Natural killer cell treated with Interleukin-12 subunit alpha and Interleukin-12 subunit beta and Interleukin-15 and Interleukin-18, amount 100 ng/mL, for 72 hours (primary cell): ENCODE data around the gene PLD5. TPM values are rescaled to one million over a fixed set of nuclear protein-coding genes. Genes with fewer than 3 reads are reported as not detected.
"Not testable (repeated sequence)": the region's sequence is repeated elsewhere in the genome, so short reads cannot be mapped to it uniquely, and the experiment has no call there.

Experiments
- ATAC-seq, 2 donors: fragments of 150-1000 bp; cut with Tn5 transposase in 1 of 2; sonication (Bioruptor Pico), chemical (Tn5 transposase) in 1 of 2; 2 replicates each; pipeline ENCODE4 v1.10.0; 2021
- DNase-seq: peaks from one replicate; pipeline ENCODE4 v3.0.0; 2022; ENCODE audit warnings: low spot score
- H3K27ac Mint-ChIP-seq, 2 donors: 1 replicate in 1 of 2; 2 replicates in 1 of 2; pipeline ENCODE4 v1.8.0; 2022; ENCODE audit warnings: mixed read lengths in 2 of 2, mild to moderate bottlenecking in 1 of 2, moderate library complexity in 1 of 2
- H3K27me3 Mint-ChIP-seq, 2 donors: 1 replicate in 1 of 2; 2 replicates in 1 of 2; pipeline ENCODE4 v1.8.0; 2022; ENCODE audit warnings: mixed read lengths in 2 of 2
- H3K36me3 Mint-ChIP-seq: one replicate; pipeline ENCODE4 v1.8.0; 2022; ENCODE audit warnings: mixed read lengths
- H3K4me1 Mint-ChIP-seq, 2 donors: 1 replicate in 1 of 2; 2 replicates in 1 of 2; pipeline ENCODE4 v1.8.0; 2022; ENCODE audit warnings: low read depth in 2 of 2, mixed read lengths in 2 of 2, mild to moderate bottlenecking in 1 of 2
- H3K4me3 Mint-ChIP-seq: one replicate; pipeline ENCODE4 v1.8.0; 2022; ENCODE audit warnings: mixed read lengths
- H3K9me3 Mint-ChIP-seq: 2 replicates; pipeline ENCODE4 v1.8.0; 2022; ENCODE audit warnings: mixed read lengths
- total RNA-seq, 2 donors: library from RNA; stranded (reverse); gene quantifications; one replicate each; pipeline ENCODE4 v1.2.3, GENCODE V29; 2022

The PLD5 gene
- total RNA-seq, 2 donors from 2014 or later, result not detected

DNA sequence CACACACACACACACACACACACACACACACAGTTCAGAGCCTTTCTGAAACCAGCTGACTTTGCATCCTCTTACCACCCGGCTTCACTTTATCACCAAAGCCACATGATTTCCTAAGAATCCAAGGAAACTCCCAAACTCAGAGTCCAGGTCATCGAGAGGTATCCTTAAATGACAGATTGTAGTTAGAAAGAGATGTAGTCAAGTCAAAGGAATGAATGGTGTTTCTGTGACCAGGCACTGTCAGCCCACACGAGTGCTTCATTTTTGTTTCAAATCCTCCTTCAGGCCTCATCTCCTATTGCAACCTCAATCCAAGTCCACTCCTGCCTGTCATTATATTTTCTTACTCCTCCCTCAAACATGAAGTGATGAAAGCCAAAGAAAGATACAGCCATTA, 174.1 kb downstream of the PLD5 start:
- not testable (repeated sequence) for H3K4me3 Mint-ChIP-seq, DNase-seq, H3K27ac Mint-ChIP-seq, ATAC-seq, H3K36me3 Mint-ChIP-seq, H3K27me3 Mint-ChIP-seq, H3K9me3 Mint-ChIP-seq, H3K4me1 Mint-ChIP-seq

DNA sequence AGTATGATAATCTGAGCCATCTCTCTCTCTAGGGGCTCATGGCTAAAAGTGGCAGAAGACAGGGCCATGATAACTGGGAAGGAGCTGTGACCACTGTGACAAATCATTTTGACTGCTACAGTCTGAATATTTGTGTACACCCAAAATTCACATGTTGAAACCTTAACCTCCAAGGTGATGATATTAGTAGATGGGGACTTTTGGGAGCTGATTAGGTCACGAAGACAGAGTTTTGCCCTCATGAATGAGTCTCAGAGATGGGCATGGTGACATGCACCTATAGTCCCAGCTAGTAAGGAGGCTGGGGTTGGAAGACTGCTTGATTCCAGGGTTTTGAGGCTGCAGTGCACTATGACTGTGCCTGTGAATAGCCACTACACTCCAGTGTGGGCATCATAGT, 174.9 kb downstream of the PLD5 start:
- H3K36me3 Mint-ChIP-seq, result no peaks in the 10 kb centered on the region
- ATAC-seq (no peak), DNase-seq (no peak)
- H3K27me3 Mint-ChIP-seq, result no peaks in the 10 kb centered on the region
- H3K4me3 Mint-ChIP-seq, result no peak overlapping the region
- no peaks in the 10 kb centered on the region for H3K4me1 Mint-ChIP-seq
- peaks cover 9% of the 10 kb centered on the region for H3K9me3 Mint-ChIP-seq
- H3K27ac Mint-ChIP-seq, result no peak overlapping the region

DNA sequence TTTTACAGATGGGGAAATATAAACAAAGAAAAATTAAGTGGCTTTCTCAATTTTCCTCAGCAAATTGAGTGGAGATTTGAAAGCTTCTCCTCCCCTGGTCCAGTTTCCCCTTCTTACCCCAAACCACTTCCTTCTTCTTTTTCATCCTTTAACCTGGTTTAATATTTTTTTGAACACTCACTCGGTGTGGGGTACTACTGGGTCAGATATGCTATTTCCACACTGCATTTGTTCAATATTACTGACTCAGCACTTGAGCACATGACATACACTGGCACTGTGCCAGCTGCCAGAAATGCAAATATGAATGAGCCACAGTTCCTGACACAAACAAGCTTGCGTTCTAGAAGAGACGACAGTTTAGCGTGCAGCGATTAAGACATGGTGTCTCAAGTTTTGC, 193.6 kb downstream of the PLD5 start:
- H3K36me3 Mint-ChIP-seq, ATAC-seq, DNase-seq, H3K4me1 Mint-ChIP-seq, H3K4me3 Mint-ChIP-seq, H3K27me3 Mint-ChIP-seq, H3K27ac Mint-ChIP-seq, H3K9me3 Mint-ChIP-seq: not testable (repeated sequence)

DNA sequence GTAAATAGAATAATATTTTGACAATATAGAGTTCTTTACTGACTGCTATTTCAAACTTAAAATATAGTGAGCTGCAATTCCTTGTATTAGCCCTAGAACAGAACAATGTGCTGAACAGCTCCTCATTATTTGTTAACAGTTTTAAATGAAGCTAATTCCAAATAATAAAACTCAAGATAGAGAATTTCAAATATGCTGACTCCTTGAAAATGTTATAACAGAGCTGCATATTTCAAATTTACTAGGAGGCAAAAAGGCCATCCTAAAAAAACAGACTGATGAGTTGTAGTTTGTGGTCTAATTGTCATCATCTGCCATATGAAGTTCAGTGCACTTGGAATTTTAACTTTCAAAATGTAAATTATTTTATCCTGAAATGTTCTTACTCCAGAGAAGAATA, 197.1 kb downstream of the PLD5 start:
- peaks cover 10% of the 10 kb centered on the region for H3K9me3 Mint-ChIP-seq
- not testable (repeated sequence) for ATAC-seq, H3K4me3 Mint-ChIP-seq, H3K27ac Mint-ChIP-seq, DNase-seq, H3K27me3 Mint-ChIP-seq, H3K36me3 Mint-ChIP-seq, H3K4me1 Mint-ChIP-seq

DNA sequence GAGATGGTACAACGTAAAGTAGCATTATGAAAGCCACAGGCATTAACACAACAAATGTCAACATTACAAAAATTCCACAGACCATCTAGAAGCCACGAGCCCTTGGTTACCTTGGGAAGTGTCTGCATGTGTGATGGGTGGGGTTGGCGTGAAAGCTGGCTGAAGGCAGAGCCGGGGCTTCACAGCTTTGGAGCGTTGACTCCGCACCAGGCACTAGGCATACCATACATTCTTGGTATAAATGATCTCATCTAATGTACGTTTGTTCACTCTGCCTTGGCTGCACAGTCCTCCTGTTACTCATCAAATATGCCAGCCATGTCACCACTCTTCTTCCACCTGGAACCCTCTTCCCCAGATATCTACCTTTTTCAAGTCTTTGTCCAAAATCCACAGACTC, 202.5 kb downstream of the PLD5 start:
- H3K27ac Mint-ChIP-seq, DNase-seq, H3K4me3 Mint-ChIP-seq, H3K9me3 Mint-ChIP-seq, H3K4me1 Mint-ChIP-seq, H3K36me3 Mint-ChIP-seq, H3K27me3 Mint-ChIP-seq, ATAC-seq: not testable (repeated sequence)

DNA sequence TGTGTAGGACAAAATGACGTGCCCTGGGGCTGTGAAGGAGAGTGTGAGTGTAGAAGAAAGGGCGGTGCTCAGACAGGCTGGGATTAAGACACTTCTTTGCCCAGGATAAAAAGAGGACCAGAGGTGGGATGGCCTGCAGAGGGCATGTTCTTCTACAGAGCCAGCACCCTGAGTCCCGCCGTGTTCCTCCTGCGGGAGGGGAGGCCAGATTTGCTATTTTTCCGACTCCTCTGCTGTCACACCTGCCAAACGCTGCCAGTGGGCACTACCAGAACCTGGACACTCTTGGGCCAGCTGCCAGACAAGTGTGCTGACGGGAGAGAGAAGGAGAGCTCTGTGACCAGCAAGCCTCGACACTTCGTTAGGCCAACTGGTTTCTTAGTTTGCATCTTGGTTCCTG, 206.4 kb downstream of the PLD5 start:
- Mint-ChIP-seq H3K27ac (no peak overlapping the region), H3K4me3 (no peak overlapping the region), H3K36me3 (no peaks in the 10 kb centered on the region), H3K4me1 (no peaks in the 10 kb centered on the region), H3K27me3 (no peaks in the 10 kb centered on the region), H3K9me3 (peaks cover 10% of the 10 kb centered on the region)
- DNase-seq, result no peak
- ATAC-seq, result no peak

DNA sequence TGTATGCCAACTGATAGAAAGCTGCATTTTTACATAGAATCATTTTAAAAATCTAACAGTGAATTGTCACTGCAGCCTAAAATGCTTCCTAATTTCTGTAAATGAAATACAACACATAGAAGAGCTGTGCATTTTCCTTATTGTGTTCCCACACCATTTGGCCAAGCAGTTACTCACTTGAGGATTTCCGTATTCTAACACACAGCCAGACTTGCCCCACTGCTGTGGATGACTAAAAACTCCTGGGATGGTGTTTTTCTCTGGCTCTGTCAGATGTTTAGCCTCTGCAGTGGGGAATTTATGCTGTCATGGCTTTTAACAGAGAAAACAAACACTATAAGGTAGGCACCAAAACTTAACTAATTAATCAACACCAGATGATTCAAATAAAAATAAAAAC, 209.6 kb downstream of the PLD5 start:
- H3K36me3 Mint-ChIP-seq, H3K27me3 Mint-ChIP-seq, H3K4me3 Mint-ChIP-seq, H3K27ac Mint-ChIP-seq, H3K4me1 Mint-ChIP-seq, DNase-seq, H3K9me3 Mint-ChIP-seq, ATAC-seq: not testable (repeated sequence)

DNA sequence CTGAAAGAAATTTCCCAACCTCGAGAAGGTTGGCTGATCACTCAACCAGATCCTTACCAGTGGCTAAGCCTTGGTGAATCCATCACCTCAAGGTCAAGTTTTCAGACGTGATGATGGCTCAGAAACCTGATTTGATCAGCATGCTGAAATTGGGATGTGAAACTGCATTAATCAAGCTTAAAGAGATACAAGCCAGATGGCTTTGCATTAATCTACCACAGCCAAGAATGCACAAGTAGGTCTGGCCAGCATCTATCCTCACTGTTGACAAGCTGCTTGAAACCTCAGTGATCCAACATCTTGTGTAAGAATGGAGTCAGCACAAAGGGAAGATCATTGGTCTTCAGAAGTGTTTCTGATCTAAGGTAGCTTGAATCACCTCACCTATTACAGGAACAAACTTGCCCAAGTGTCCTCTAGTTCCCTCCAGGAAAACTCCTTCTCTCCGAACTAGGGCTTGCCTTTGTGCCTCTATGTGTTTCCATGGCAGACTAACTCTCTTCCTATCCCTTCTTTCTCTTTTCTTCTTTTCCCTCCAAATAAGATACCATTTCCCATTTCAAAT, 210.3 kb downstream of the PLD5 start:
- not testable (repeated sequence) for H3K4me3 Mint-ChIP-seq, H3K36me3 Mint-ChIP-seq, H3K4me1 Mint-ChIP-seq, H3K9me3 Mint-ChIP-seq, ATAC-seq, H3K27ac Mint-ChIP-seq, DNase-seq, H3K27me3 Mint-ChIP-seq

DNA sequence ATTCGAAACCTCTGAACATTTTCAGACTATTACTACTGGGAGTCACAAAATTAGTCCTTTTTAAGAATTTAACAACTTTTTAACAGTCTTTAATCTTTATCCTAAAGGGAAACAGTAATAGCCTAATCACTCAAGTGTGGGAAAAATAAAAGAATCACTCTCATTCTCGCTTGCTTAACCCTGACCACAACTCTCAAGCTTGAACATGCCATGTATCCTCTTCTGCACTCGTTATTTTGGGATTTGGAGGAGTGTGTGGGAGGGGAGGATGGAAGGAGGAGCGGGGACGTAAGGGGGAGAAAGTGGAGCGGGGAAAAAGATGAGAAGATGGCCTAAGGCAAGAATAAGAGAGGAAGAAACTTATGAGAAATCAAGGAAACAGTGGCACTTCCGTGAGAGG, 215.8 kb downstream of the PLD5 start:
- not testable (repeated sequence) for H3K9me3 Mint-ChIP-seq, ATAC-seq, H3K4me3 Mint-ChIP-seq, H3K27me3 Mint-ChIP-seq, H3K36me3 Mint-ChIP-seq, H3K4me1 Mint-ChIP-seq, H3K27ac Mint-ChIP-seq, DNase-seq

DNA sequence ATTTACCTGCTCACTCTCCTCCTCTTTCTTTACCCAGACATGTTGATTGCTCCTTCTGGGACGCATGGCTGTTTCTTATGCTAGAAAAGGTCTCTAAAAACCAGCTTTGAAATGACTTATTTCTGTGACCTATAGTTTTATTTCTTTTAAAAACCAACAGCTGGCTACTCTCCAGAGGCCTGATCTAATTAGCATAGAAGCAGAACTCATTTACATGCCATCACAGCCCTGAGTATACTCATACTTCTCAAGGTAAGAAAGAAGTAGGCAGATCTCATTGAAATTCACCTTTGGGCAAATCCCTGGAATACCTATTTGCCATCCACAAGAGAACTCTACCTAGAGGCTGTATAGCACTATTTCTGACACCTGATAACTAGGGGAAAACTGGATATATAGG, 230.7 kb downstream of the PLD5 start:
- ATAC-seq, H3K27me3 Mint-ChIP-seq, H3K9me3 Mint-ChIP-seq, H3K4me3 Mint-ChIP-seq, H3K36me3 Mint-ChIP-seq, H3K27ac Mint-ChIP-seq, DNase-seq, H3K4me1 Mint-ChIP-seq: not testable (repeated sequence)

DNA sequence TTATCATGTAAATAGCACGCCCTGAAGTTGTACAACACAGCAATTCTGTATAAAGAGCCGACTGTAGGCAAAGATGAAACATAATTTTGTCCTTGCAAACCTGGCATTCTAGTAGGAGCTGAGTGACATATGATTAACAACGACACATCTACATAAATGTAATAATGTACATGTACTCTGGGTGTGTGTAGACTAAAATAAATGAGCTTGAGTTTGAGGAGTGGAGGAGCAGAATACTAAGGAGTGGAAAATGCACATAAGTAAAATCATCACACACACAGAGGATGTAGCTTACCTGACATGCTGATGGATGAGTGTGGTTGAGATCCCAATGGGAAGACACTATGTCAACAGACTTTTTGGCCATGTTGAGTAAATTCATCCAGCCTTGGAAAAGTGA, 236.4 kb downstream of the PLD5 start:
- H3K9me3 Mint-ChIP-seq, H3K4me1 Mint-ChIP-seq, H3K36me3 Mint-ChIP-seq, ATAC-seq, H3K27me3 Mint-ChIP-seq, H3K4me3 Mint-ChIP-seq, DNase-seq, H3K27ac Mint-ChIP-seq: not testable (repeated sequence)

DNA sequence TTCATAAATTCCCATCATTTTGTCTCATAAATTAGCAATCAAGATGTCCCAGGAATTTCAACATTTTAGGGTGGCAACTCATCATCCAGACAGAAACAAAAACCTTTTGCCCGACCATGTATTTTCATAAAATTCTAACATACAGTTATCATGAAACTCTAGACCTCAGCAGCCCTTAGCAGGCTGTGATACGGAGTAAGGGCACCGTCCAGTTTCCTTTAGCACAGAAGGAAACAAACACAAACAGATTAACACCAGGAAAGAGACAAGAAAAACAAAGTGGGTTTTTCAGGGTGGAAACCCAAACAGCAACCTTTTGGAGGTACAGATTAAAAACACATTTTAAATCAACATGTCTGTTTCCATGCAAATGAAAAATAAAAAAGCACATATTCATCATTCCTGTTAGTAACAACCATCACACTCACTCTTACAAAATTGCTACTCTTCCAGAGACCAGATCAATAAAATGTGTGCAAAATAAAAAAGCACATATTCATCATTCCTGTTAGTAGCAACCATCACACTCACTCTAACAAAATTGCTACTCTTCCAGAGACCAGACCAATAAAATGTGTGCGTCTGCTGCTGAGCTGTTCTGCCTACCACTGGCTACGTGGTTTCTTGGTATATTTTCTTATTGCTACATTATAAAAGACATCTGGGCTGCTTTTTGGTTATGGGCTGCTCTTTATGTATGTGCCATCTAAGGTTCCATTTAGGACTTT, 241.6 kb downstream of the PLD5 start:
- not testable (repeated sequence) for H3K27ac Mint-ChIP-seq, H3K4me1 Mint-ChIP-seq, ATAC-seq, H3K9me3 Mint-ChIP-seq, H3K27me3 Mint-ChIP-seq, H3K4me3 Mint-ChIP-seq, DNase-seq, H3K36me3 Mint-ChIP-seq

DNA sequence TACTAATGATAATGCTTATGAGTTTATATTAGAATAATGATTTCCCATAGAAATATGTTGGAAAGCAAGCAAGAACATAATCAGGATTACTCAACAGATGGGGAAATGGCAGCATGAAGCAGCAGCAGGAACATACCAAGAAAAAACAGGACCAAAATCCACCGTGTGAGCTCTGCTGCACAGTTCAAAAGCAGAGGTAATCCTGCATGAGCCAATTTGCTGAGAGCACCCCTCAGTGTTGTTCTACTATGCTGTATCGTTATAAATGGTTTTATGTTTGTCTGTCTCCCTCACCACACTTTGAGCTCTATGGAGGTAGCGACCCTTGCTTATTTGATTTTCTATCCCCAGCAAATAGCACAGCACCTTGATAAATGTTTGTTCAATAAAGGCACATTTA, 246.1 kb downstream of the PLD5 start:
- not testable (repeated sequence) for H3K27me3 Mint-ChIP-seq, H3K36me3 Mint-ChIP-seq, H3K4me3 Mint-ChIP-seq, DNase-seq, ATAC-seq, H3K27ac Mint-ChIP-seq, H3K4me1 Mint-ChIP-seq, H3K9me3 Mint-ChIP-seq

DNA sequence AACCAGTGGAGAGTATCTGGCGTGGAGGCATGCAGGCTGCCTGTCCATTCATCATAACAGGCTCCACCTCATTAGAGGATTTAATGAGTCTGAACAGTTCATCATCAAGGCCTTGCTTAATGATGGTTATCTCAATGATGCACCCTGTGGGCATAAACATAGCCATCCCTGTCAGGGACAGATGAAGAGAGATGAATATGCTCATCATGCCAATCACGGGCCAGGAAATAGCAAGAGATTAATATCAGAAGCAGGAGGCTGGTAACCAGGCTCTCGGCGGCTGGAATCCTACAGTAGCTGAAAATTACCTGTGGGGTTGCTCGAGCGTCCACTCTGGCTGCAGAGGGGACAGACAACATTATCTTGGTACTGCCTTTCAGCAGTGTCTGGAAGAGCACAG, 247.7 kb downstream of the PLD5 start:
- not testable (repeated sequence) for H3K27ac Mint-ChIP-seq, H3K9me3 Mint-ChIP-seq, DNase-seq, H3K4me3 Mint-ChIP-seq, H3K36me3 Mint-ChIP-seq, ATAC-seq, H3K4me1 Mint-ChIP-seq, H3K27me3 Mint-ChIP-seq

DNA sequence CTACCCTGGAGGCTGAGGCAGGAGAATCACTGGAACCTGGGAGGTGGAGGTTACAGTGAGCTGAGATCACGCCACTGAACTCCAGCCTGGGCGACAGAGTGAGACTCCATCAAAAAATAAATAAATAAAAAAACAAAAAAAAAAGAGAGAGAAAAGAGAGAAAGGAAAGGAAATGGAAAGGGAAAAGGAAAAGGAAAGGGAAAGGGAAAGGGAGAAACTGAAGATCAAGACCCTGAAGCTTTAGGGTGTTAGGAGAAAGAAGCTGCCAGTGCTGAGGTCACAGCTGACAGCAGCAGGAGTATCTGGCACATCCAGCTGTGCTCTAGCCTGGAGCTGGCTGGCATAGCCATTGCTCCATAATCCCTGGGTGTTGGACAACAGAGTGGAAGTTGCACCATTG, 257.5 kb downstream of the PLD5 start:
- not testable (repeated sequence) for H3K4me3 Mint-ChIP-seq, ATAC-seq, H3K4me1 Mint-ChIP-seq, H3K27me3 Mint-ChIP-seq, DNase-seq, H3K9me3 Mint-ChIP-seq, H3K27ac Mint-ChIP-seq, H3K36me3 Mint-ChIP-seq
